Subcutaneous abdominal adipose tissue (tissue), 5 donors: ENCODE data around the gene PALLD.

Source experiments
- H3K27ac ChIP-seq: one replicate; pipeline ENCODE4 v1.7.0; 2013; ENCODE audit warnings: low read depth, mild to moderate bottlenecking, inconsistent platforms, low read length, moderate library complexity
- H3K27me3 ChIP-seq, 5 donors: one replicate each; pipeline ENCODE4 v1.7.0; 2013; ENCODE audit warnings: low read length in 5 of 5, inconsistent platforms in 1 of 5; ENCODE audit not compliant: control insufficient read depth in 5 of 5, insufficient read depth in 4 of 5
- H3K36me3 ChIP-seq, 5 donors: one replicate each; pipeline ENCODE4 v1.7.0; 2013; ENCODE audit warnings: low read length in 5 of 5; ENCODE audit not compliant: control insufficient read depth in 5 of 5, insufficient read depth in 5 of 5
- H3K4me1 ChIP-seq, 5 donors: one replicate each; pipeline ENCODE4 v1.7.0; 2013; ENCODE audit warnings: low read length in 5 of 5, mild to moderate bottlenecking in 3 of 5, moderate library complexity in 1 of 5; ENCODE audit not compliant: control insufficient read depth in 5 of 5, insufficient read depth in 5 of 5
- H3K4me3 ChIP-seq, 5 donors: one replicate each; pipeline ENCODE4 v1.7.0; 2013; ENCODE audit warnings: low read length in 5 of 5, low read depth in 1 of 5
- H3K9ac ChIP-seq, 5 donors: one replicate each; pipeline ENCODE4 v1.7.0; 2013; ENCODE audit warnings: low read length in 5 of 5, mild to moderate bottlenecking in 4 of 5, moderate library complexity in 3 of 5
- H3K9me3 ChIP-seq, 5 donors: one replicate each; pipeline ENCODE4 v1.7.0; 2013; ENCODE audit warnings: low read length in 5 of 5; ENCODE audit not compliant: control insufficient read depth in 5 of 5
- donor health status: healthy.
- donor health status: healthy.
- donor health status: healthy.
- donor health status: healthy.
- donor health status: healthy.

The PALLD gene

DNA sequence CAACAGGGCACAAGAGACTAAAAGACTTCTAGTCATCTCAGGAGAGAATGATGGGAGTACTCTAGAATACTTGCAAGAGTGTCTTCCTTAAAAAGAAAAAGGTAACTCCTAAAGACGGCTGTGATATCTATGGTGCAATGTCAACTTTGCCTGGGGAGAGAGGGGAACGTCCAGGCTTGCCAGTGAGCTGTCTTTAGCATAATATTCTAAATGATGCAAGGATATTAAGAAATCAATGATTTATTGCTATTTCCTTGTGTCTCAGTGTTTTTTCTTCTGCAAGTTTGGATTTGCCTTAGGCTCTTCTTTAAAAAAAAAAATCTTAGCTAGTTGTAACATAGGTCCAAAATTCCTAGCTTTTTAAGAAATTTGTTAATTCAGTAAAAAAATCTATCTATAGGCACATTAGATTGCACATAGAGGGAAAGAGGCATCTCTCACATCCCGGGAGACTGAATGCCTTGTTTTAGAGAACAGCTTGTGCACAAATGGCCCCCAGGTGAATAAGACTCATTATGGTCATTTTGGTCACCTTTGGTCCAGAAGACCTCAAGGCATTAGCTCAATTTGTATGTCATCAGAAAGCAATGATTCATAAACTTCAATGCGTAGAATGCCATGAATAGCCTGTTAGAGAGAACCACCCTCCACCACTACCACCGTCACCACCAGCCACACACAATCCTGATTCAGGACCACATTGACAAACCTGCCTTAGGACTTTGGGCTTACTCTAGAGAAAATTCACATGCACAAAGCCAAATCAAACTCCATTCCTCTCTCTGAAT, 104.1 kb downstream of the PALLD start:
- Histone ChIP-seq H3K9ac (no peak overlapping the region), H3K9me3 (no peaks in the 10 kb centered on the region), H3K27me3 (no peaks in the 10 kb centered on the region), H3K4me3 (no peak overlapping the region), H3K36me3 (no peaks in the 10 kb centered on the region), H3K27ac (no peak overlapping the region), H3K4me1 (peaks cover 3 to 23% (median 15%) of the 10 kb centered on the region in 5 donors)

- peaks cover 3 to 23% (median 15%) of the 10 kb centered on the region in 5 donors for H3K4me1 ChIP-seq
- no peaks in the 10 kb centered on the region for H3K9me3 ChIP-seq
Observed at GRCh38 chr4:168601899-168602298, 105.0 kb downstream of the PALLD start.

DNA sequence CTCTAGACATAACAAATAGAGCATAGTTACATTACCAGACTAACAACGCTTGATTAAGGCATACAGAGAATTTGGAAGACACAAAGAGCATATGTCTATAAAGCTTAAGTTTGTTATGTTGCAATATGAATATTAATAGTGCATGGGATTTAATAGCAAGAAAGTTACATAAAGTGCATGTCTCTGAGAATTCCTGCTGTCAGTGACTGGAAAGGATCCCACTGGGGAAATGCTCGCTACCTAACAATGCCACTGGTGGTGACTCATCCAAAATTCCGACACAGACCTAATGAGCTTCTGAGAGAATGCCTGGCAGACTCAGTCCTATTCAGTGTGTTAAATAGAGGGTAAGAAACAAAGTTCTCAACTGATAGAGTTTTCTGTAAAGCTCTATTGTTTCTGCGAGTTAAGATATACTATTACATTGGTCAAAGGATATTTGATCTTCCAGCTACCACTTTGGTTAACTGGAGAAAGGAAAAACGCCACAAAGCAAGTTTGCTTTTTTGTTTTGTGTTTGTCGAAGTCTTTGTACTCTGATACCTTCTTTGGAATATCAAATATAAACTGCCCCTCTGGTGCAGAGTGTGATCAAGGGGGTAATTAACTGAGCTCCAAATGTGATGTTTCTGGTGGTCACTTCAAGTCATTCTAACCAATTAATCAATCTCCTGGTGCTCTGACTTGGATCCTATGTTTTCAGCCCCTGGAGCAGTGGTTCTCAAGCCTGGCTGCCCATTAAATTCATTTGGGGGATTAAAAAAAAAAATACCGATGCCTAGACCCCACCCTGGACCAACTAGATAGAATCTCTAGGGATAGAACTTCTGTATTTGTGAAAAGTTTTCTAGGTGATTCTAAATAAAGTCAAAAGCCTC, 107.9 kb downstream of the PALLD start:
- Histone ChIP-seq H3K27ac (peak overlapping the region; percentile 66), H3K4me3 (peak overlapping the region in 1 of 5 donors; percentile 11), H3K9ac (peak overlapping the region in 1 of 5 donors; percentile 17), H3K4me1 (peaks cover 3 to 20% (median 18%) of the 10 kb centered on the region in 5 donors), H3K27me3 (no peaks in the 10 kb centered on the region), H3K36me3 (no peaks in the 10 kb centered on the region), H3K9me3 (no peaks in the 10 kb centered on the region)

More at GRCh38 chr4:168601899-168602298, 105.0 kb downstream of the PALLD start:
- no peak overlapping the region for H3K4me3 ChIP-seq
- H3K27ac ChIP-seq = no peak overlapping the region
- H3K9ac ChIP-seq = no peak overlapping the region
- H3K36me3 ChIP-seq = no peaks in the 10 kb centered on the region
- no peaks in the 10 kb centered on the region for H3K27me3 ChIP-seq

DNA sequence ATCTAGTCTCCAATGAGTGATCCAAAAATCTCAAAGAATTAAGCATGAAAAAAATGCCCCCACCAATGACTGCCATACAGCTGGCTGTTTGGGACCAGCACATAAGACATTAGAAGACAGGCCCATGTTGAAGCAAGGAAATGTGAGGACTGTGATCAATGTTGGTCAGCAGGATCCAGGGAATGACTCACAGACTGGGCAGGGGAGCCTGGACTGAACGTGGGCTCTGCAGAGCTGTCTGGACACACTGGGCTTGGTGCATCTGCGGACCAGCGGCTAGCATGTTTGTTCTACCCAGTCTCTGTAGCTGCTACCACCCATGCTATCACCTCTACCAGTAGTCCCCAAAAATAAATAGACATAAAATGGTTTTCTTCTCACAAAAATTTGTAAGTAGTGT, 108.6 kb downstream of the PALLD start:
- no peaks in the 10 kb centered on the region for H3K27me3 ChIP-seq
- H3K4me1 ChIP-seq = peaks cover 3 to 20% (median 18%) of the 10 kb centered on the region in 5 donors
- no peaks in the 10 kb centered on the region for H3K9me3 ChIP-seq
- peak overlapping the region; percentile 52 for H3K27ac ChIP-seq
- no peak overlapping the region for H3K4me3 ChIP-seq
- H3K9ac ChIP-seq = no peak overlapping the region
- no peaks in the 10 kb centered on the region for H3K36me3 ChIP-seq

- Histone ChIP-seq H3K9me3 (no peaks in the 10 kb centered on the region), H3K36me3 (no peaks in the 10 kb centered on the region), H3K27ac (no peak overlapping the region), H3K9ac (no peak overlapping the region), H3K27me3 (no peaks in the 10 kb centered on the region), H3K4me3 (no peak overlapping the region), H3K4me1 (peaks cover 3 to 19% (median 15%) of the 10 kb centered on the region in 5 donors)
Observed at GRCh38 chr4:168607215-168607614, 110.4 kb downstream of the PALLD start.

DNA sequence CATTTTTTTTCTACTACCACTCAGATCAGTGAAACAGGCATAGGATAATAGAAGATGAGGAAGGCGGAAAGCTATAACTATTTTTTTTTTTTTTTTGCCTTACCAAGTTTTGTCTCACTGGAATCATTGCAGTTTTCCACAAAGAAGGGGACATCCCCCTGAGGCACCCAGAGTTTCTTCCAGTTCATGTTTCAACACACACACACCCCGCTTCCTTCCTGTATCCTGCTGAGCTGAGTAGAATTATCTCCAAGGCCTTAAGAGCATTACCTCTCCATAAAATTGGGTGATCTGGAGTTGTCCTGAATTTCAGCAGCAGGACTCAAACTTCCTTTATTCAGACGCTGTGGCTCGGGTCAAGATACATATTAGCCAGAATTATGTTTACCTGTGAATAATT, 111.9 kb downstream of the PALLD start:
- H3K27me3 ChIP-seq = no peaks in the 10 kb centered on the region
- no peak overlapping the region for H3K27ac ChIP-seq
- H3K9me3 ChIP-seq = no peaks in the 10 kb centered on the region
- no peak overlapping the region for H3K4me3 ChIP-seq
- H3K9ac ChIP-seq = no peak overlapping the region
- H3K36me3 ChIP-seq = no peaks in the 10 kb centered on the region
- peaks cover 3 to 20% (median 15%) of the 10 kb centered on the region in 5 donors for H3K4me1 ChIP-seq

- peaks cover 2 to 15% (median 9%) of the 10 kb centered on the region in 5 donors for H3K4me1 ChIP-seq
- no peaks in the 10 kb centered on the region for H3K9me3 ChIP-seq
- no peaks in the 10 kb centered on the region for H3K36me3 ChIP-seq
- H3K4me3 ChIP-seq = no peak overlapping the region
- no peak overlapping the region for H3K27ac ChIP-seq
- H3K9ac ChIP-seq = no peak overlapping the region
- no peaks in the 10 kb centered on the region for H3K27me3 ChIP-seq
Observed at GRCh38 chr4:168609369-168609768, 112.5 kb downstream of the PALLD start.

DNA sequence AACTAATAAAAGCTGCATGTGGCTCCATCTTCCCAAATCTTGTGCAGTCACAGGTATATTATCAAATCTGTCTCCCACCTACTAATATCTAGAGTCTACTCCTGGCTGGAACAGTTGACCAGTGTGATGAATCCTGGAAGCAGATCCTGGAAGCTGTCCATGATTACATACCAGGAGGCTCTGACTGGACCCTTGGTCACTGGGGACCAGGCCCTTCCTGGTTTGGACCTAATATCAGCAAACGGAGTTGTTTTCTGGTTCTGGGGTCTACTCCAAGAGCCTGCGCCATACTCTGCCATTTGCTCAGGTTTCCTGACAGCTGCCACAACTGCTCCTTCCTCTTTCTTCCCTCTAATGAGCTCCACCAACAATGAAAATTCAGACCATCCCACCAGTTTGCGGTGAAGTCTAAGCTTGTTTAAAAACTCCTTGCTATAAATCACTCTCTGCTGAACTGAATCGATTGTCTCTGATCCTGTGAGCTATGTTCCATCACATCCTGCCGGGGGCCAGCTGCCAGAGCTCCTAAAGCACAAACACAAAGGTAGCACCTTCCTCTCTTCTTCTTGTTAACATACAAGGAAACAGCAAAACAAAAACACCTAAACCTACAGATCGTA, 114.2 kb downstream of the PALLD start:
- H3K27ac ChIP-seq = no peak overlapping the region
- no peak overlapping the region for H3K9ac ChIP-seq
- no peaks in the 10 kb centered on the region for H3K27me3 ChIP-seq
- peaks cover 0 to 11% (median 3%) of the 10 kb centered on the region in 5 donors for H3K4me1 ChIP-seq
- H3K9me3 ChIP-seq = no peaks in the 10 kb centered on the region
- H3K4me3 ChIP-seq = no peak overlapping the region
- H3K36me3 ChIP-seq = no peaks in the 10 kb centered on the region

GRCh38 chr4:168612450-168613135, 115.7 kb downstream of the PALLD start:
- H3K9ac ChIP-seq = no peak overlapping the region
- H3K4me1 ChIP-seq = peaks cover 0 to 11% (median 3%) of the 10 kb centered on the region in 5 donors
- no peak overlapping the region for H3K27ac ChIP-seq
- no peaks in the 10 kb centered on the region for H3K9me3 ChIP-seq
- H3K27me3 ChIP-seq = no peaks in the 10 kb centered on the region
- no peak overlapping the region for H3K4me3 ChIP-seq
- H3K36me3 ChIP-seq = no peaks in the 10 kb centered on the region
